OCI-LY7 (cell line): Measurements from ENCODE around the gene MTURN.

Experiments
- EZH2phosphoT487 ChIP-seq: fragments of 200-600 bp; sonication (generic); IDR thresholded peaks from 2 replicates; pipeline ENCODE4 v1.6.1; 2018; ENCODE audit warnings: low read depth, borderline replicate concordance, mild to moderate bottlenecking, mixed run types, antibody characterized with exemption, low read length, moderate library complexity, mixed read lengths
- TF ChIP-seq, protein P1 (sequence below): fragments of 200-600 bp; sonication (generic); conservative IDR thresholded peaks from 2 replicates; pipeline ENCODE4 v1.5.1; 2014; ENCODE audit warnings: mild to moderate bottlenecking, antibody characterized with exemption, low read length, moderate library complexity, mixed read lengths

GRCh38 chr7:30136743-30137485 lies 2.1 kb downstream of the MTURN start:
- TF ChIP-seq, protein P1, sequence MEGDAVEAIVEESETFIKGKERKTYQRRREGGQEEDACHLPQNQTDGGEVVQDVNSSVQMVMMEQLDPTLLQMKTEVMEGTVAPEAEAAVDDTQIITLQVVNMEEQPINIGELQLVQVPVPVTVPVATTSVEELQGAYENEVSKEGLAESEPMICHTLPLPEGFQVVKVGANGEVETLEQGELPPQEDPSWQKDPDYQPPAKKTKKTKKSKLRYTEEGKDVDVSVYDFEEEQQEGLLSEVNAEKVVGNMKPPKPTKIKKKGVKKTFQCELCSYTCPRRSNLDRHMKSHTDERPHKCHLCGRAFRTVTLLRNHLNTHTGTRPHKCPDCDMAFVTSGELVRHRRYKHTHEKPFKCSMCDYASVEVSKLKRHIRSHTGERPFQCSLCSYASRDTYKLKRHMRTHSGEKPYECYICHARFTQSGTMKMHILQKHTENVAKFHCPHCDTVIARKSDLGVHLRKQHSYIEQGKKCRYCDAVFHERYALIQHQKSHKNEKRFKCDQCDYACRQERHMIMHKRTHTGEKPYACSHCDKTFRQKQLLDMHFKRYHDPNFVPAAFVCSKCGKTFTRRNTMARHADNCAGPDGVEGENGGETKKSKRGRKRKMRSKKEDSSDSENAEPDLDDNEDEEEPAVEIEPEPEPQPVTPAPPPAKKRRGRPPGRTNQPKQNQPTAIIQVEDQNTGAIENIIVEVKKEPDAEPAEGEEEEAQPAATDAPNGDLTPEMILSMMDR, result no peak
- TF ChIP-seq EZH2phosphoT487, result no peak
